ENCODE data around the gene USP9X. TPM values are rescaled to one million over a fixed set of nuclear protein-coding genes. Genes with fewer than 3 reads are reported as not detected.

USP9X gene
- total and polyA plus RNA-seq, 9 of the 15 experiments (the other 6 are each of a cell fraction or from before 2014, with no cell fraction given): 10.9 to 47.8 (median 29.5) TPM

DNA sequence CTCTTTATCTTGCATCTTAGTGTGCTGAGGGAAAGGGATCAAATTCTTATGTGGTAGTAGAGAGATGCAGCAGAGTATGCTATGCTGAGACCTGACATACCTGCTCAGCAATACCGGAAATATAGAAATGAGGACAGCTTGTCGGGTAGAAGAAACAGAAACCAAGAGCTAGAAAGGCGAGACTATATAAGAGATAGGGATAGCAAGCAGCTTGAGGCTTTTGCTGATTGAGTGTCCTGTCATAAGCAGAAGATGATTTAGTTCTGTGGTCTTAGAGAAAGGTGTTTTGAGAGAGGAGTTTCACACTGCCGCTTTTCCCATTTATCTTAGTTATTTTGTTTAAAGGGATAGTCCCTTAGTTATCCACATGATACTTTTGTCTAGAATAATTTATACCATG lies 31.7 kb downstream of the USP9X start (continued):
- TF ChIP-seq REST (IDR thresholded peaks at IDR 0.05; ENCODE audit: borderline replicate concordance) (no peak), REST (CRISPR knock-in tag; IDR thresholded peaks at IDR 0.05; ENCODE audit: low read depth) (no peak), MEIS2 (IDR thresholded peaks at IDR 0.05; ENCODE audit: partially characterized antibody) (peak; percentile 87), NR2F6 (CRISPR knock-in tag; IDR thresholded peaks at IDR 0.05) (no peak)
- TF ChIP-seq, protein P1, sequence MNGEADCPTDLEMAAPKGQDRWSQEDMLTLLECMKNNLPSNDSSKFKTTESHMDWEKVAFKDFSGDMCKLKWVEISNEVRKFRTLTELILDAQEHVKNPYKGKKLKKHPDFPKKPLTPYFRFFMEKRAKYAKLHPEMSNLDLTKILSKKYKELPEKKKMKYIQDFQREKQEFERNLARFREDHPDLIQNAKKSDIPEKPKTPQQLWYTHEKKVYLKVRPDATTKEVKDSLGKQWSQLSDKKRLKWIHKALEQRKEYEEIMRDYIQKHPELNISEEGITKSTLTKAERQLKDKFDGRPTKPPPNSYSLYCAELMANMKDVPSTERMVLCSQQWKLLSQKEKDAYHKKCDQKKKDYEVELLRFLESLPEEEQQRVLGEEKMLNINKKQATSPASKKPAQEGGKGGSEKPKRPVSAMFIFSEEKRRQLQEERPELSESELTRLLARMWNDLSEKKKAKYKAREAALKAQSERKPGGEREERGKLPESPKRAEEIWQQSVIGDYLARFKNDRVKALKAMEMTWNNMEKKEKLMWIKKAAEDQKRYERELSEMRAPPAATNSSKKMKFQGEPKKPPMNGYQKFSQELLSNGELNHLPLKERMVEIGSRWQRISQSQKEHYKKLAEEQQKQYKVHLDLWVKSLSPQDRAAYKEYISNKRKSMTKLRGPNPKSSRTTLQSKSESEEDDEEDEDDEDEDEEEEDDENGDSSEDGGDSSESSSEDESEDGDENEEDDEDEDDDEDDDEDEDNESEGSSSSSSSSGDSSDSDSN (IDR thresholded peaks at IDR 0.05; ENCODE audit: borderline replicate concordance in 1 of 2, low read depth in 2 of 2, low read length in 2 of 2): no peak
